ENCODE data around the gene HMGXB4. TPM values are rescaled to one million over a fixed set of nuclear protein-coding genes. Genes with fewer than 3 reads are reported as not detected.
"Not testable (repeated sequence)": the region's sequence is repeated elsewhere in the genome, so short reads cannot be mapped to it uniquely, and the experiment has no call there.

Gene HMGXB4, protein sequence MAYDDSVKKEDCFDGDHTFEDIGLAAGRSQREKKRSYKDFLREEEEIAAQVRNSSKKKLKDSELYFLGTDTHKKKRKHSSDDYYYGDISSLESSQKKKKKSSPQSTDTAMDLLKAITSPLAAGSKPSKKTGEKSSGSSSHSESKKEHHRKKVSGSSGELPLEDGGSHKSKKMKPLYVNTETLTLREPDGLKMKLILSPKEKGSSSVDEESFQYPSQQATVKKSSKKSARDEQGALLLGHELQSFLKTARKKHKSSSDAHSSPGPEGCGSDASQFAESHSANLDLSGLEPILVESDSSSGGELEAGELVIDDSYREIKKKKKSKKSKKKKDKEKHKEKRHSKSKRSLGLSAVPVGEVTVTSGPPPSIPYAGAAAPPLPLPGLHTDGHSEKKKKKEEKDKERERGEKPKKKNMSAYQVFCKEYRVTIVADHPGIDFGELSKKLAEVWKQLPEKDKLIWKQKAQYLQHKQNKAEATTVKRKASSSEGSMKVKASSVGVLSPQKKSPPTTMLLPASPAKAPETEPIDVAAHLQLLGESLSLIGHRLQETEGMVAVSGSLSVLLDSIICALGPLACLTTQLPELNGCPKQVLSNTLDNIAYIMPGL
- total RNA-seq, result 14.9 and 17.0 TPM in 2 replicates

DNA sequence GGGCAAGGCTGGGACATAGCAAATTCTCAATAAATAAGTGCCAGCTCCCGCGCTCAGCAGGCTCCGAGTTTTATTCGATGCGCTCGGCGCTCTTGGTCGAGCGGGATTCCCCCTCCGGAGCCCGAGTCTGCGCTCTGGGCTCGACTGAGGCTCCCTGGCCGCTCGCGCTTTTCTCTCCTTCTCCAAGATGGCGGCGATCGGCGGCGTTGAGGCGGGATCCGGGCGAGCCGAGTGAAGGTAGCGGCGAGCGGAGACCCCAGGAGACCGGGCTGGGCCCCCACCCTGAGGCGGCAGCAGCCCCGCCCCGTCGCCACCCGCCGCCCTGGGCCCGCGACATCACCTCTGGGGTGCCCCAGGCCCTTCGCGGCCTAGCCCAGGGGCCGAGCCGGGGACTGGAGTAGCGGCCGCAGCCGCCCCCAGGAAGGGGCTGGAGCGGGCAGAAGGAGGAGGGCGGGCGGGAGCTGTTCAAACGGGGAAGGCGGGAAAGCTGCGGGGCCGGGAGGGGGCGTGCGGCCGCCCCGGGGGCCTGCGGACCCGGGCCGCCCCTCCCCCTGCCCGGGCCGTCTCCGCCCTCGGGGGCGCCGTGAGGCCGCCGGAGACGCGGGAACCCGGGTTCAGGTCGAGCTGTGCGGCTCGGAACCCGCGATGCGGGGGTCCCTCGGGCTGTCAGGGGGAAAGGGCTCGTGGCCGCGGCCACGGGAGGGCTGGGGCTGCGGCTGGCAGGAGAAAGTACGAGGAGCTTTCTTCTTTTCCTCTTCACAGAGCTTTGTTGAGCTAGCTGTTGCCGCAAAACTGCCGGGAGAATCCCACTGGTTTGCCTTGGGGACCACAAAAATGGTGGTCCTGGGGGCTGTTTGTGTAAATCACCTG lies at the start of gene HMGXB4:
Gene HMGXB4, plus strand, starts transcription at position 173 of the 870 bp plus-strand sequence. CDS start 4,898 bp downstream, outside the sequence.
- DNase-seq (ENCODE audit: extremely low read depth, low read depth, low spot score), result peak; percentile 55

DNA sequence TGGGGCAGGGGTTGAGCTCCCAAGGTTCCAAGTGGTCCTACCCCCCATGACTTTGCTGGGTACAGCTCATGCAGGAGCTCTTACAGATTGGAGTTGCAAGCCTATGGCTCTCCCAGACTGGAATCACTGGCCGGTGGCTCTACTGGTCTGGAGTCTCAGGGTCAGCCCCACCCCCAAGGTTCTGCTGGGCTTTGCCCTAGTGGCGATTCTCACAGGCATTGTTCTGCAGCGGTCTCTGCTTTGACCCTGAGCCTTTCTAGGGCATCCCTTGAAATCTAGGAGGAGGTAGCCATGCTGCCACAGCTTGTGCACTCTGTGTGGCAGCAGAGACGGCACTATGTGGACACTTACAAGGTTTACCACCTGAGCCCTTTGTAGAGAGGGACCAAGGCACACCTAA lies 49.3 kb upstream of the HMGXB4 start:
- no peak for DNase-seq (ENCODE audit: extremely low read depth, low read depth, low spot score)

DNA sequence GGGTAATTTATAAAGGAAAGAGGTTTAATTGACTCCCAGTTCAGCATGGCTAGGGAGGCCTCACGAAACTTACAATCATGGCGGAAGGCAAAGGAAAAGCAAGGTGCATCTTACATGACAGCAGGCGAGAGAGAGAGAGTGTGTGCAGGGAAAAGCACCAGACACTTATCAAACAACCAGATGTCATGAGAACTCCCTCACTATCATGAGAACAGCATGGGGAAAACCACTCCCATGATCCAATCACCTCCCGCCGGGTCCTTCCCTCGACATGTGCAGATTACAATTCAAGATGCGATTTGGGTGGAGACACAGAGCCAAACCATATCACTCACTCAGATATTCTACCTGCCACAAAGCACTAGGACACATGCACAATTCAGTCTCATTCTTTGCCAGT lies 48.1 kb upstream of the HMGXB4 start:
- DNase-seq (ENCODE audit: extremely low read depth, low read depth, low spot score), result no peak

DNA sequence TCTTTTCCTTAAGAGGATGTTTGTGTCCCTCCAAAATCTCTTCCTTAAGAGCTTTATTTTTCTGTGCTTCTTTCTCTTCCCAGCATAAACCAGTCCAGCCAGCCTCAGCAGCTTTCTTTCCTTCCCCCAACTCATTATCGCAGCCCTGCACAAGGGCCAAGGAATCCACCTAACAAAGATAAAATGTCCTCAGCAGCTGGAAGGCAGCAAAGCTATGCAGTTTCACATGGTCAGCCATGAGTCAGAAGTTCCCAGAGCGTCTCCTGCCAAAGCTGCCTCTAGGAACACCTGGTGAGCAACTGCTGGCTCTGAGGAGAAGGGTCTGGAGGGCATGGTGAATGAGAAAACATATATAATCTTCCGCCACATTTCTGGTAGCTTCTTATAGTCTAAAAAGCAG lies 45.3 kb upstream of the HMGXB4 start:
- no peak for DNase-seq (ENCODE audit: extremely low read depth, low read depth, low spot score)

DNA sequence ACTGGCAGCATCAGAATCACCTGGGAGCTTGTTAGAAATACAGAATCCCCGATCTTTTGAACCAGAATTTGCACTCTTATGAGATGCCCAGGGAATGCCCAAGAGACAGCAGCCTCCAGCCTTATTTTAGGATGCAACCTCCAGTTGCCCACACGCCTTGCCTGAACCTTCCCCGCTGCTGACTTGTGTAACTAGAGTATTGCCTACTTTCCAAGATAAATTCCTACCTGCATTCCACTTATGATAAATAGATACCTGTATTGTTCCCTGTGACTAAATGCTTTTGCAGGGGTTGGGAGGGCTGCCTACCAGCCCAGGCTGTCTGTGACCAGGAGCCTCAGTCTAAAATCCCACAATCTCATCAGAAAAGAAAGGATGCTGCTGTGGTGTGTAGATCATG lies 44.3 kb upstream of the HMGXB4 start:
- DNase-seq (ENCODE audit: extremely low read depth, low read depth, low spot score), result no peak

DNA sequence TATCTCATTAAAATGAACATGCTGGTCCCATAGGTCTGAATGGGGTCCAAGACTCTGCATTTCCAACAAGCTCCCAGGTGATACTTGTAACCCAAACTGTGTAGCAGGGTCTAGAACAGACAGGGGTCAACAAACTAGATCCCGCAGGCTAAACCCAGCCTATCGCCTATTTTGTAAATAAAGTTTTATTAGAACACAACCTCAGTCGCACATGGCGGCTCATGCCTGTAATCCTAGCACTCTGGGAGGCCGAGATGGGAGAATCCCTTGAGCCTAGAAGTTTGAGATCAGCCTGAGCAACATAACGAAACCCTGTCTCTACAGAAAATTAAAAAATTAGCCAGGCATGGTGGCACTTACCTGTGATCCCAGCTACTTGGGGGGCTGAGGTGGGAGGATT lies 42.3 kb upstream of the HMGXB4 start:
- DNase-seq (ENCODE audit: extremely low read depth, low read depth, low spot score), result no peak

DNA sequence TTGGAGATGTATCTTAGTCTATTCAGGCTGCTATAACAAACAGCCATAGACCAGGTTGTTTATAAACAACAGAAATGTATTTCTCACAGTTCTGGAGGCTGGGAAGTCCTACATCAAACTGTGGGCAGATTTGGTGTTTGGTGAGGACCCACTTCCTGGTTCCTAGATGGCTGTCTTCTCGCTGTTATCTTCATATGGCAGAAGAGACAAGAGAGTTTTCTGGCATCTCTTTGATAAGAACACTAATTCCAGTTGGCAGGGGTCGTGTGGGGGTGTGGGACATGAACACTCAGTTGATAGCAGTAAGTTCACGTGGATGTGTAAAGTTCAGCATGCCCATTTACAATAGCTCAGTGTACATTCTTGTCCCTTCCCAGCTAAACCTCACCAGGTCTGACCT lies 41.3 kb upstream of the HMGXB4 start:
- DNase-seq (ENCODE audit: extremely low read depth, low read depth, low spot score), result no peak

DNA sequence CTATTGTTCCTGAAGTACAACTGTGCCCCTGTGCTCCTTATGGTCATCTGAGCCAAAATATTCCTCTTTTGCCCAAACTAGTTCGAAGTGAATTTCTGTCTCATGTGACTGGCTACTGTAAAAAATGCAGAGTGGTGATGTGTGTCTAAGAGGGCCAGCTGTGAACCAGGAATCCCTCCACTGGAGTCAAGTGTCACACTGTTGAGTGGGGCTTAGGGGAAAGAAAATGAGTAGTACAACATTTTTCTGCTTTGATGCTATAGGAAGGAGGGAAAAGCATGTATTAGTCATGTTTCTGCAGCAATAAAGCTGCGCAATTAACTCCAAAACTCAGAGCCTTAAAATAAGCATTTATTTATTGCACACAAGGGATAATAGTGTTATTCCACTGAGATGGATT lies 39.8 kb upstream of the HMGXB4 start:
- no peak for DNase-seq (ENCODE audit: extremely low read depth, low read depth, low spot score)

DNA sequence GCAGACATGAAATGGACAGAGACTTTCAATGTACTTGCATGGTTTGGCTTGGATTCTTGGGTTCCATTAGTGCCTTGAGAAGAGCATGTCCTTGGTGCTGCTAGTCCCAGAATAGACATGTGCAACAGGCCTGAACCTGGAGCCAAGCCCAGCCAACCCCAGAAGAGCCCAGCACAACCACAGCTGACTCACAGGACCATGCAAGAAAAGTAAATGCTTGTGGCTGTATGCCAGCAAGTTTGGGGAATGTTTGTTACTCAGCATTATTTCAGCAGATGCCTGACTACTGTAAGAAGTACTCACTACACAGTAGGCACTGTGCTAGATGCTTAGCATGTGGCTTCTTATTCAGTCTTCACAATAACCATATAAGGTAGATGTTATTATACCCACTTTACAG lies 39.2 kb upstream of the HMGXB4 start:
- DNase-seq (ENCODE audit: extremely low read depth, low read depth, low spot score), result no peak

DNA sequence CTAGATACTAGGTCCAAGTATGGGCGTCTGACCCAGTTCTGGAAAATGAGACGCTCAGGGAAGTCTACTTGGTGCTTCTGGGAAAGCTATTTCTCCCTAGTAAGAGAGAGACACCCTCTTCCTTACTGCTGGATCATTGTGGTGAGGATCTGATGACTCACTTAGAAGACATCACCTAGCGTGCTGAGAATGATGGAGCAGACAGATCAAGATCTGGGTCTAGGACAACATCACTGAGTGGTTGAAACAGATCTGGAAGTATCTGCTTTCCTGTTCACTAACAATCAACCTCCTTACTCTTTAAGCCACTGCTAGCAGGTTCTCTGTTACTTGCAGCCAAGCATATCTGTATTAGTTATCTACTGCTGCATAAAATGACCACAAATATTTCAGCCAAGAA lies 38.3 kb upstream of the HMGXB4 start:
- DNase-seq (ENCODE audit: extremely low read depth, low read depth, low spot score), result no peak

DNA sequence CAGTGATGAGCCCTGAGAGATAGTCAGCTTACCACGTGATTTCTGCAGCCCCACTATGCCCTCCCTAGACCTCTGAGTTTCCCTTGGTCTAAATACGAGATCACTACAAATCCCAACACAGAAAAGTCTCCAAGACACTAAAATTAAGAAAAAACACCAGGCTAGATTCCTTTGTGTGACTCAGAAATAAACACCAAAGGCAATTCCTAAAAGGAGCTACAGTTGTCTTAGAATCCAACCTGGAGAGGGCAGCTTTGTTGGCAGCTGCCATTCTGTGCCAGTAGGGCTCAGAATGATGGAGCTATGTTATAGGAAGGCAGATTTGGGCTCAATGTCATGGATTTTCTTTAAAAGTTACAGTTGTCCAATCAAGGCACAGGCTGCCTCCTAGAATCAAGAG lies 37.1 kb upstream of the HMGXB4 start:
- DNase-seq (ENCODE audit: extremely low read depth, low read depth, low spot score), result no peak

DNA sequence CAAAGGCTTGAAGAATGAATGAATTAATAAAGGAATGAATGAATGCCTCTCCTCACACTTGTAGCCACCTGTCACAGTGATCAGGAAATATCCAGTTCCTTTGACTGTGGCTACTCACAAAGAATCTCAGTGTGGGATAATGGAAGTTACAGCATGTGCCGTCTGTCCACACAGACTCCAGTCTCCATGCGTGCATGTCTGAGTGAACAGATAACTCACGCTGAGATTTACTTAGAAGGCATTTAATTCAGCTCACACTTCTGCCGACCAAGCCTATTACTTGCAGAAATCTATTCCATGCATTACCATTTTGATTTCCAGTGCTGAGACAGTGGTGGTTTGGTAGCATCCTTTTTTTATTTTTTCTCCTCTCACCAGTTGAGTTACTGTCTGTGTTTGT lies 32.3 kb upstream of the HMGXB4 start:
- no peak for DNase-seq (ENCODE audit: extremely low read depth, low read depth, low spot score)

DNA sequence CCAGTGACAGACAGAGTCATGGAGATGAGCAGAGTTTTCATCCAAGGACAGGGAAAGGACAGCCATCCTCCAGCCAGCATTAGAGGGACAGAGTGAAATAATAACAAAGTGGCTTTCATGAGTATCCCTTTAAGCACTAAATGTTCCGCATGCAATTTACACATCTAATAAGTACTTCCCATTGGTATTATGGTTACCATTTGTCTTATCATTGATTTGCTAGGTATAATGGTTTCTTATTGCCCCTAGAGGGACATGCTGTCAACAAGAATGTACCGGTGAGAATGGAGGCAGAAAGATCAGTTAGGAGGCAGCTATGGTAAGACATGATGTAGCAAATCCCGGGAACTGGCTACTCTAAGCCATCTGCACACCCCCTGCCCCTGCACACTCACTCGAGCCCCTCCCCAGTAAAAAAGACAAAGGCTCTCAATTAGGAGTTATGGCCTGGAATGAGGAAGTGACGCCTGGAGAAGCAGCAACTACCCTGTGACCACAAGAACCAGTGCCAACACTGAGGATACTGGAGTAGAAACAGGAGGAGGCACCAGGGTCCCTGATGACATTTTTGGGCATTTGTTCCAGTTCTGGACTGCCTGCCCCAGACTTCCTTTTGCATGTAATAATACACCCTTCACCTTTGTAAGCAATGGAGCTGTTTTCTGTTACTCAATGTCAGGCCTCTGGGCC lies 30.2 kb upstream of the HMGXB4 start:
- no peak for DNase-seq (ENCODE audit: extremely low read depth, low read depth, low spot score)

DNA sequence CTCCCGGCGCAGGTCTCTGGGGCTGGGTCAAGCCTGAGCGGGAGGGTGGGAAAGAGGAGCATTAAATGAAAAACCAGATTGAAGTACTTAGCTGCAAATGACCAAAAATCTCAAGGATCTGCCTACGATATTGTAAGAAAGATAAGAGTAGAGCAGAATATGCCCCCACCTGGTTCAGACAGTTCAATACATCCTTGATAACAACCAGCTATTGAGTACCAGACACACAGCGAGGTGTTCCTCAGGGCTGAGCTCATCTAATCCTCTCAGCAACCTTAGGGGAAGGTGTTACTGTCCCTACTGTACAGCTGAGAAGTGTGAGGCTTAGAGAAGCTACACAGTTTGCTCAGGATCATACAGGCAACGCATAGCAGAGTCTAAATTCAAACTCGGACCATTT lies 27.4 kb upstream of the HMGXB4 start:
- DNase-seq (ENCODE audit: extremely low read depth, low read depth, low spot score), result no peak

DNA sequence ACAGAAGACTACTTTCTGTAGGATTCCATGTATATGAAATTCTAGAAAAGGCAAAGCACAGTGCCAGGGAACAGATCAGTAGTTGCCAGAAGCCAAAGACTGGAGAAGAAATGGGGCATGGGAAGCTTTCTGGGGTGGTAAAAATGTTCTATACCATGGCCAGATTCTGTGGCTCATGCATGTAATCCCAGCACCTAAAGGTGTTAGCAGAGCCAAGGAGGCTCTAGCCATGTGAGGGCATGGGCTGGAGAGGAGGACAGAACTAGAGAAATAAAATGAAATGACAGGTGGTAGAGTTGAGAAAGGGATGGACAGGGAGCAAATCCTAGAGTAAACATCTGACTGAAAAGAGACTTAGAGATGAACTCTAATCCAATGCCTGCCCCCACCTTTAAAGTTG lies 26.9 kb upstream of the HMGXB4 start:
- DNase-seq (ENCODE audit: extremely low read depth, low read depth, low spot score), result no peak

DNA sequence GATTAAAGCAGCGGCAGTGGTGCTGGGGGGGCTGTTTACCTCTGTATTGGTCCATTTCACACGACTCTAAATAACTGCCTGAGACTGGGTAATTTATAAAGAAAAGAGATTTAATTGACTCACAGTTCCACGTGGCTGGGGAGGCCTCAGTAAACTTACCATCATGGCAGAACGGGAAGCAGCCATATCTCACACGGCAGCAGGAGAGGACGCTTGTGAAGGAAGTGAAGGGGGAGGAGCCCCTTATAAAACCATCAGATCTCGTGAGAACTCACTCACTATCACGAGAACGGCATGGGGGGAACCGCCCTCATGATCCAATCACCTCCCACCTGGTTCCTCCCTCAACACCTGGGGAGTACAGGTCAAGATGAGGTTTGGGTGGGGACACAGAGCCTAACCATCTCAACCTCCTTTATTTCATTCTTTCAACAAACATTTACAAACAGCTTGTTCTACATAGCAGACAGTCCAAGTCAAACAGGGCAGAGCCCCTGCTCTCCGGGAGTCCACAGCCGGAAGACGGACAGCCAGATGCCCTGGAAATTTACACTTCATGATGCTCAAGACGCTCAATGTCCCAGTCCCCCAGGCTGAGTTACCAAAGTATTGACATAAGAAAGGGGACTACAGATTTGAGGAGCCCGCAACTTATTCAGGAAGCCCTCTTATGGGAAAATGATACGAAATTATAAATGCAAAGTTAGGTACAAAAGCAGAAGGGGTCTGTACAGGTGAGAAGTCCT lies 26.3 kb upstream of the HMGXB4 start:
- DNase-seq (ENCODE audit: extremely low read depth, low read depth, low spot score), result no peak

DNA sequence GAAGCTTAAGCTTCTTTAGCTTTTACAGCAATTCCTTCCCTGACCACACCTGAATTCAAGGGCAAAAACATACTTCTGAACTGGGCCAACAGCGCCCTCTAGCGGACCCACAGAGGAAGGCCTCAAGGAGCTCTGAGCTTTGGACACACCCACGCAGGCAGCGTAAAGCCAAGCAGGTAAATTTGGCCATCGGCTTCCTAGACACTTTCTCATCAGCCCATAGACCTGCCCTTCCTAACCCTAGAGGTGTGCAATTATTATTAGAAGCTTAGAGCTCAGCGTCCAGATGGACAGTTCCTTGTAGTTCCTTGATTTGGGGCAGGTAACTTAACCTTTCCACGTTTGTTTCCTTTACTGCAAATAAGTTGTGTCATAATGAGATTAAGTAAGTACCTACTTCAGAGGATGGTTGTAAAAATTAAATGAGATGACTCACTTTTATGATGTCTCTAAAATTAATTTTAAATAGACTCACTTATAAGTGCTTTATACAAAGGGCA lies 25.7 kb upstream of the HMGXB4 start:
- DNase-seq (ENCODE audit: extremely low read depth, low read depth, low spot score), result peak; percentile 36

DNA sequence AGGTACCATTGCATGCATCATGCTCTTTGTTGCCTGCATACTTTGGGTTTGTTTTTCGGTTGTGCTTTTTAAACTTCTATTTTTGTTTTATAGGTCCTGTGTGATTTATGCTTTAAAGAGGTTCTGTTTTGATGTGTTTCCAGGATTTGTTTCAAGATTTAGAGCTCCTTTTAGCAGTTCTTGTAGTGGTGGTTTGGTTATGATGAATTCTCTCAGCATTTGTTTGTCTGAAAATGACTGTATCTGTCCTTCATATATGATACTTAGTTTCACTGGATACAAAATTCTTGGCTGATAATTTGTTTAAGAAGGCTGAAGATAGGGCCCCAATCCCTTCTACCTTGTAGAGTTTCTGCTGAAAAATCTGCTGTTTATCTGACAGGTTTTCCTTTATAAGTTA lies 18.5 kb upstream of the HMGXB4 start:
- not testable (repeated sequence) for DNase-seq (ENCODE audit: extremely low read depth, low read depth, low spot score)

DNA sequence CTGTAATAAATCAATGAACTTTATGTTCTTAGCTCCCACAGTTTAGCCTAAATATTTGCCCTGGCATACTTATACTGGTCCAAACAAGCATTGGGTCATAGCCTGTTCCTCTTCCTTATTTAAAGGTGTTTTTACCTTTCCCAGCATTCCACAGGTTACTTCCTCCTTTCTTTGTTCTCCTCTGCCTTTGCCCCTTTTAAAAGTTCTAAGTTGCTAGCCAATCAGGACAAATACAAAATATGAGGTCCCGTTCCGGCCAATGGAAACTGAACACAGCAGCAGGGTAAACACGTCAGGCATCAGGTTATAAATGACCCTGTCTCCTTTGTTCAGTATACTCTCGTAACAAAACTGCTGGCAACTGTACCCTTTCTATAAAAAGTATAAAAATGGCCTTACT lies 12.8 kb upstream of the HMGXB4 start:
- DNase-seq (ENCODE audit: extremely low read depth, low read depth, low spot score), result not testable (repeated sequence)

DNA sequence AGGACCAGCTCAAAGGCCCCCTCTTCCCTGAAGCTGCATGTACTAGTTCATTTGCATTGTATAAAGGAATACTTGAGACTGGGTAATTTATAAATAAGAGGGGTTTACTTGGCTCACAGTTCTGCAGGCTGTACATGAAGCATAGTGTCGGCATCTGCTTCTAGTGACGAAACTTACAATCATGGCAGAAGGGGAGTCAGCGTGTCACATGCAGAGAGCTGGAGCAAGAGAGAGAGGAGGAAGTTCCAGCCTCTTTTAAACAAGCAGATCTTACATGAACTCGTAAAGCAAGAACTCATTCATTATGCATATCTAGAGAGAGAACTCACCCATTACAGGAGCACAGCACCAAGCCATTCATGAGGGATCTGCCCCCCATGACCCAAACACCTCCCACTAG lies 7.1 kb upstream of the HMGXB4 start:
- no peak for DNase-seq (ENCODE audit: extremely low read depth, low read depth, low spot score)
